SIG-M5 (cell line): Measurements from ENCODE around the gene PSD2.

Experiments
- DNase-seq: peaks from one replicate; lab custom pipeline; 2025; lab: John Stamatoyannopoulos, UW

The PSD2 gene

GRCh38 chr5:139837711-139838380 is 42.2 kb downstream of the PSD2 start:
- DNase-seq = no peak

GRCh38 chr5:139838381-139839197 is 43.0 kb downstream of the PSD2 start:
- no peak for DNase-seq

- DNase-seq = no peak
Measured at GRCh38 chr5:139839232-139839815, 43.7 kb downstream of the PSD2 start.

- no peak for DNase-seq
Measured at GRCh38 chr5:139839918-139840317, 44.3 kb downstream of the PSD2 start.

- no peak for DNase-seq
Measured at GRCh38 chr5:139841549-139841948, 45.9 kb downstream of the PSD2 start.

GRCh38 chr5:139842321-139842720 is 46.7 kb downstream of the PSD2 start:
- no peak for DNase-seq

GRCh38 chr5:139843991-139844390 is 48.4 kb downstream of the PSD2 start:
- DNase-seq = no peak

GRCh38 chr5:139844472-139845145 is 49.0 kb downstream of the PSD2 start:
- no peak for DNase-seq

GRCh38 chr5:139845846-139846681 is 50.5 kb downstream of the PSD2 start:
- no peak for DNase-seq

GRCh38 chr5:139847091-139847490 is 51.5 kb downstream of the PSD2 start:
- no peak for DNase-seq

GRCh38 chr5:139847790-139848507 is 52.3 kb downstream of the PSD2 start:
- DNase-seq = no peak

GRCh38 chr5:139848508-139849100 is 53.0 kb downstream of the PSD2 start:
- no peak for DNase-seq

- DNase-seq = no peak
Measured at GRCh38 chr5:139849501-139849900, 53.9 kb downstream of the PSD2 start.

- DNase-seq = no peak
Measured at GRCh38 chr5:139849942-139850341, 54.3 kb downstream of the PSD2 start.

- DNase-seq = no peak
Measured at GRCh38 chr5:139850423-139851016, 54.9 kb downstream of the PSD2 start.

- DNase-seq = no peak
Measured at GRCh38 chr5:139851558-139851957, 56.0 kb downstream of the PSD2 start.

GRCh38 chr5:139852696-139853095 is 57.1 kb downstream of the PSD2 start:
- no peak for DNase-seq

GRCh38 chr5:139854029-139854605 is 58.5 kb downstream of the PSD2 start:
- no peak for DNase-seq

- DNase-seq = no peak
Measured at GRCh38 chr5:139854953-139855352, 59.3 kb downstream of the PSD2 start.

GRCh38 chr5:139855451-139855850 is 59.8 kb downstream of the PSD2 start:
- DNase-seq = no peak
